K562 (cell line): ENCODE data around the gene GLT6D1. TPM values are rescaled to one million over a fixed set of nuclear protein-coding genes. Genes with fewer than 3 reads are reported as not detected.

ENCODE experiments used
- ETS2 ChIP-seq: IDR thresholded peaks from 2 replicates; pipeline ENCODE4 v1.6.1; 2016; ENCODE audit warnings: borderline replicate concordance, missing genetic modification characterization, mild to moderate bottlenecking, moderate library complexity, missing compliant biosample characterization; ENCODE audit not compliant: poor library complexity, severe bottlenecking
- GTF2A2 ChIP-seq: IDR thresholded peaks from 2 replicates; pipeline ENCODE4 v1.6.1; 2016; ENCODE audit warnings: mild to moderate bottlenecking, missing genetic modification characterization, missing compliant biosample characterization
- STAT6 ChIP-seq: sonication (generic); formaldehyde crosslinking; IDR thresholded peaks from 2 replicates; pipeline ENCODE4 v1.8.1; 2023; ENCODE audit warnings: mild to moderate bottlenecking, missing genetic modification reagents
- TCF3 ChIP-seq: sonication (generic); formaldehyde crosslinking; IDR thresholded peaks from 2 replicates; pipeline ENCODE4 v1.4.0; 2020; ENCODE audit warnings: mild to moderate bottlenecking, missing genetic modification reagents
- ZNF217 ChIP-seq: sonication (generic); formaldehyde crosslinking; IDR thresholded peaks from 2 replicates; pipeline ENCODE4 v1.8.0; 2022; ENCODE audit warnings: mild to moderate bottlenecking, missing genetic modification reagents
- ZNF318 ChIP-seq, 2 experiments: fragments of 450-650 bp; IDR thresholded peaks; 2 replicates each; pipeline ENCODE4 v1.6.1; 2016; ENCODE audit warnings: mild to moderate bottlenecking in 2 of 2, borderline replicate concordance in 1 of 2, low read depth in 1 of 2, moderate library complexity in 1 of 2
- polyA plus RNA-seq, 8 experiments: library from polyadenylated mRNA; depleted of rRNA in 4 of 8; stranded (reverse) in 5 of 8; unstranded in 3 of 8; fragments of >200 nt; fragmentation: Nextera tagmentation in 2 of 8; fragmentation: Illumina TruSeq in 1 of 8; extraction: Ambion mirVana in 2 of 8; extraction: Trizol in 1 of 8; gene quantifications; 2 replicates each; pipeline versions ENCODE4 v1.2.1 to v1.2.3, GENCODE V29; 2011 to 2014; ENCODE audit warnings: inconsistent platforms in 1 of 8, missing spikeins in 1 of 8
- total RNA-seq, 7 experiments: library from RNA; depleted of rRNA in 6 of 7; stranded (reverse); fragments of >200 nt in 6 of 7; fragmentation: Illumina TruSeq in 2 of 7; extraction: Trizol in 2 of 7; gene quantifications; 2 replicates each; pipeline versions ENCODE4 v1.2.1 to v1.2.3, GENCODE V29; 2011 to 2021; ENCODE audit warnings: low replicate concordance in 1 of 7

The GLT6D1 gene
- total and polyA plus RNA-seq, 9 of the 15 experiments (the other 6 are each of a cell fraction or from before 2014, with no cell fraction given) = not detected

GRCh38 chr9:135608294-135608998, 30.9 kb downstream of the GLT6D1 start (continued):
- TF ChIP-seq ZNF318 (IDR thresholded peaks at IDR 0.05; ENCODE audit: borderline replicate concordance in 1 of 2, low read depth in 1 of 2) (no peak), GTF2A2 (tag) (no peak), TCF3 (CRISPR knock-in tag) (no peak), ZNF217 (CRISPR knock-in tag) (no peak), ETS2 (no peak), STAT6 (no peak)
- TF ChIP-seq, all 486 proteins: peak for 0
